ENCODE results near the gene EPS8L3.
A peak's percentile ranks its signal among the peaks of the same experiment; 100 is the strongest.
"Not testable (repeated sequence)": the region's sequence is repeated elsewhere in the genome, so short reads cannot be mapped to it uniquely, and the experiment has no call there.

Gene EPS8L3

GRCh38 chr1:109780982-109781381, 17.3 kb upstream of the EPS8L3 start:
- DNase-seq (ENCODE audit: low read depth in 1 of 2, low spot score in 1 of 2), result no peak

GRCh38 chr1:109777980-109778625, 14.4 kb upstream of the EPS8L3 start:
- no peak for DNase-seq (ENCODE audit: low read depth in 1 of 2, low spot score in 1 of 2)

GRCh38 chr1:109777436-109777835, 13.7 kb upstream of the EPS8L3 start:
- no peak for DNase-seq (ENCODE audit: low read depth in 1 of 2, low spot score in 1 of 2)

GRCh38 chr1:109776911-109777310, 13.2 kb upstream of the EPS8L3 start:
- peak; percentile 49 to 61 for DNase-seq (ENCODE audit: low read depth in 1 of 2, low spot score in 1 of 2)

DNA sequence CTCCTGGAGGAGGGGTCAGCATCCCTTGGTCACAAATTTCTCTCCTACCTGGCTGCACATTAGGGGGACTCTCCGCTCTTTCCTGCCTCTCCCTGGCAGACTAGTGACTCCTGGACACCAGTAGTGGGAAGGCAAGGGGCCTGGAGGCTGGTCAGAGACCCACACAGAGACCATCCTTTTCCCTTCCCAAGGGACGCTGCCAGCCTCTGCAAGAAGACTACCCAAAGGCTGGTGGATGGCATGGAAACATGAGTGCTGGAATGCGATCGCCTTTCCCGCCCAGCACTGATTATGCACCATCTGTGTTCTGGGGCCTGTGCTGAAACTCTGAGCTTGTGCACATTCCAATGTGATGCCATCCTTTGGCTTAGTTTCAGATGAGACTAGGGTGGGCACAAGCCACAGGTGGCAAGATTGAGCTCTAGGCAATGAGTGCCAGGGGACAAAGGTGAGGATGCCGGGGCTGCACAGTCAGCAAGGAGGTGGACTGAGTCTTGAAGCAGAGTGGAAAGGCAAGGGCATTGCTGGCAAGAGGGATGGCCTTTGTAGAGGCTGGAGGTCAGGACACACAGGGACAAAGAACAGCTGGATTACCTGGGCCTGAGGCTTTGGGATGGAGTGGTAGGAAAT, 12.6 kb upstream of the EPS8L3 start:
- DNase-seq (ENCODE audit: low read depth in 1 of 2, low spot score in 1 of 2), result no peak

DNA sequence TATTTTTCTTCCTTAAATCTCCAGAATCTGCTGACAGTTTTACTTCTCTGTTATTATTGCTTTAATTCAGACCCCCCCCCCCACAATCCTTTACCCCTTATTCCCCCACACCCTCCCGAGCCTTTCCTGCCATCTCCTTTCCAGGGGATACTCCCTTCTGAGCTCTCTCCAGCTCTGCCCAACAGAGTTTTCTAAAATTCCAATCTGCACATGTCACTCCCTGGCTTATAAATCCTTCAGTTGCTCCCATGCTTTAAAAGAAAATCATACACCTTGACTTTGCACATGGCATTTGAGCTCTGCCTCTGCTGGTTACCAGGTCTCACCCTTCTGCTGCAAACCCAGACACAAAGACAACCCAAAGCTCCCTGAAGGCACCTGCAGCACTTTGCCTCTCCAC, 11.7 kb upstream of the EPS8L3 start:
- DNase-seq (ENCODE audit: low read depth in 1 of 2, low spot score in 1 of 2), result no peak

GRCh38 chr1:109773900-109774485, 10.3 kb upstream of the EPS8L3 start:
- DNase-seq (ENCODE audit: low read depth in 1 of 2, low spot score in 1 of 2), result no peak

DNA sequence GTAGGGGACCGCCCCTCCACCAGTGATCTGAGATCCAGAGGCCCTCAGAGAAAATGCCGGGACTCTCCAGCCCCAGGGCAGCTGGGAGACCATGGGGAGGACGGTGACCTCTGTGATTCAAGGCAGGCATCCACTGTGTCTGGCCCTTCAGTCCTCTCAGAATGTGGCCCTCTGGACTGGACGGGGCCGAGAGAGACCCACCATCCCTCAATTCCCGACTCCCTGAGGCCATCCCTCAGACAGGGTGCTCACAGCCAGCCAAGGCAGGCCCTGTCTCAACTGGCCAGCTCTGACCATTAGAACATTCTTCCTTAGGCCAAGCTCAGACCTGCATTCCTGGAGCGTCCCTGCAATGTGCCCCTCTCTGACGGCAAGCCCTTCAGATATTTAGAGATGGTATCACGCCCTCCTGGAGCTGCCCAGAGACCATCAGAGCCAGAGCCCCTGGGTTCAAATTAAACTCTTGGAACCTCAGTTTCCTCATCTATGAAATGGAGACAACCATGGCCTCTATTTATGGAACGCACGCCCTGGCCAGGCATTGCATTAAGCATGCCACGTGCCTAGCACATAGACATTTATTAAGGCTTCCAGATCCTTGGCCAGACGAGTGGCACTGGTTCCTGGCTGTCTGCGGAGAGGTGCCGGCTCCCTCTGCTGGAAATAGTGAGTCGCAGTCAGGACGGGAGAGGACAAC, 9.6 kb upstream of the EPS8L3 start:
- peak; percentile 32 to 41 for DNase-seq (ENCODE audit: low read depth in 1 of 2, low spot score in 1 of 2)

- DNase-seq (ENCODE audit: low read depth in 1 of 2, low spot score in 1 of 2), result no peak
These were observed 9.0 kb upstream of the EPS8L3 start for GRCh38 chr1:109772658-109773202.

GRCh38 chr1:109771712-109772657, 8.3 kb upstream of the EPS8L3 start:
- no peak for DNase-seq (ENCODE audit: low read depth in 1 of 2, low spot score in 1 of 2)

- no peak for DNase-seq (ENCODE audit: low read depth in 1 of 2, low spot score in 1 of 2)
These were observed 6.8 kb upstream of the EPS8L3 start for GRCh38 chr1:109770331-109771095.

GRCh38 chr1:109769330-109770078, 5.8 kb upstream of the EPS8L3 start:
- no peak for DNase-seq (ENCODE audit: low read depth in 1 of 2, low spot score in 1 of 2)

GRCh38 chr1:109768820-109769219, 5.1 kb upstream of the EPS8L3 start:
- no peak for DNase-seq (ENCODE audit: low read depth in 1 of 2, low spot score in 1 of 2)

DNA sequence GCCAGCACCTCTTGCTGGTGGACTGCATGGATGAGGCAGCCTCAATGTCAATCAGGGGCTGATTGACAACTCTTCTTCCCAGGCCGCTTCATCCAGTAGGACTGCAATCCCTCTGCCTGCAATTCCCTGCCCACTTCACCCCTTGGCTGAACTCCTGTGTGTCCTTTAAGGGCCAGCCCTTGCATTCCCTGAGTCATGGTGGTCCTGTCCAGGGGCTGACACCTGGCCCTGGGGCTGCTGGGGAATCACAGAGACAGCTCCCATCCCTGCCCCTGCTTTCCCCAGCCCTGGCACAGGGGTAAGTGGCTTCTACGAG, 4.6 kb upstream of the EPS8L3 start:
- DNase-seq (ENCODE audit: low read depth in 1 of 2, low spot score in 1 of 2), result no peak

DNA sequence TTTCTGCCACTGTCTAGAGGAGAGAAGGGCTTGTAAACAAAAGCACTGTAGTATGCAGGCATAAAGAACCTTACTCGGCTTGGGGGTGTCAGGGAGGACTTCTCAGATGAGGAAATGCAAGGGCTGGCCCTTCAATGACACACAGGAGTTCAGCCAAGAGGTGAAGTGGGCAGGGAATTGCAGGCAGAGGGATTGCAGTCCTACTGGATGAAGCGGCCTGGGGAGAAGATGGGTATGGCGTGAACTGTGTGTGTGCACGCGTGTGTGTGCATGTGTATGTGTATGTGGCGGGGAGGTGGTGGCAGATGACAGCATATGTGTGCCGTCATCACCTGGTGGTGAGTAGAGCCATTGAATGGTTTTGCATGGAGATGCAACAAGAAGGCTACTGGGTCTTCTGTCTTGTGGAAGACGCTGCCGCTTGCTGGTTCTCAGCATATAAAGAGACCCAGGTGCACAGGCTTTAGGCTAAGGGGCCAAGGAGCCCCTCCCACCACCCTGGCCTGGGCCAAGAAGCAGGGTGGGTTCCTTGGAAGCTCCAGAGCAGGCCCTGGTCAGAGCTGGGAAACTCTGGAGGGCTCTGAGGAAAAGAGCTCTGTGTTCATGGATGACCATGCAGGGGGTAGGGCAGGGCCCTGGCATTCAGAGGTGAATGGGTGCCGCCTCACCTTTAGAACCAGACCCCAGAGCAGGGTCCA, 4.1 kb upstream of the EPS8L3 start:
- no peak for DNase-seq (ENCODE audit: low read depth in 1 of 2, low spot score in 1 of 2)

DNA sequence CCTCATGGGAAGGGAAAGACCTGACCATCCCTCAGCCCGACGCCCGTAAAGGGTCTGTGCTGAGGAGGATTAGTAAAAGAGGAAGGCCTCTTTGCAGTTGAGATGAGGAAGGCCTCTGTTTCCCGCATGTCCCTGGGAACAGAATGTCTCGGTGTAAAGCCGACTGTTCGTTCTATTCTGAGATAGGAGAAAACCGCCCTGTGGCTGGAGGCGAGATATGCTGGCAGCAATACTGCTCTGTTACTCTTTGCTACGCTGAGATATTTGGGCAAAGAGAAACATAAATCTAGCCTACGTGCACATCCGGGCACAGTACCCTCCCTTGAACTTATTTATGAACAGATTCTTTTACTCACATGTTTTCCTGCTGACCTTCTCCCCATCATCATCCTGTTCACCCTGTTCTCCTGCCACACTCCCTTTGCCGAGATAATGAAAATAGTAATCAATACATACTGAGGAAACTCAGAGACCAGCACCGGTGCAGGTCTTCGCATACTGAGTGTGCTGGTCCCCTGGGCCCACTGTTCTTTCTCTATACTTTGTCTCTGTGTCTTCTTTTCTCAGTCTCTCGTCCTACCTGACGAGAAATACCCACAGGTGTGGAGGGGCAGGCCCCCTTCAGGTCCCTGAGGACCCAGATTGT, 3.4 kb upstream of the EPS8L3 start:
- not testable (repeated sequence) for DNase-seq (ENCODE audit: low read depth in 1 of 2, low spot score in 1 of 2)

DNA sequence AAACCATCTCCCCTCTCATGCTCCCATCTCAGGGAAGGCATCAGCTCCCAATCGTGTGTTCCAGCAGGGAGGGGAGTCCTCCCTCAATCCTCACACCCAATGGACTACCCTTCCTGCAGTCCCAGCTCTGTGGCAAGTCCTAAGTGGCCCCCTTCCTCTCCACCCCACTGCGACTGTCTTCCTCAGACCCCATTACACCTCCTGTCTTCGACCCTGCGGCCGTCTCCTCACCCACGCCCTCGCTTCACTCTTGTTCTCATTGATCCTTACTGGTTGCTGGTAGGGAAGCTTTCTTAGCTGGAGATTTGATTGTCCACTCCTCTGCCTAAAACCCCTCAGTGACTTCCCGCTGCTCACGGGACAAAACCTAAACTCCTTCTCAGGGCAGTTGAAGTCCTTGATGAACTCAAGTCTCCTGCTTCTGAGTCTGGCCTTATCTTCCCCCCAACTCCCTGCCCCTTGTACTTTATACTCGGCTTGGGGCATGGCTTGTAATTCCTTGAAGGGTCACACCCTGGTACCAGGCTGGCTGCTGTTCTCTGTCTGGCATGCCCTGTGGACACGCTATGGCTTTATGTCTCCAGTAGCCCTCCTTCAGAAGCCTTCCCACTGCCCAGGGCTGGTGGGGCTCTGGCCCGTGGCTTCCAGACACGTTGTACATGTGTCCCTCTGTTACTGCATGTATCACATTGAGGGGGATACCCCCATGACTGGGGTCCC, 2.3 kb upstream of the EPS8L3 start:
- peak in 1 of 2 donors; percentile 1 for DNase-seq (ENCODE audit: low read depth in 1 of 2, low spot score in 1 of 2)

DNA sequence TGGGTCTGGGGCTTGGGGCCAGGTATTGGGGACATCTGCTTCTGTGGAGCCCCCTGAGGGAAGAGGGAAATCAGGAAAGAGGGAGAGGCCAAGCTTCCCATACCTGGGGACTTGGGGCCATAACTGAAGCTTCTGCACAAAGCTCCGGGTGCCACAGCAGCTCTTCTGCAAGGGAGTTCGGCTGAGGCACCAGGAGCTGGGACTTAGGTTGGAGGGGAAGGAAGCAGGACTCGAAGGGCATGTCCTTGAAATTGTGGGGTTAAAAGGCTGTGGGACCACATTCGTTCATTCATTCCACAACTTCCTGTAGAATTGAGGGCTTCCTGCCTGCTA, 1.7 kb upstream of the EPS8L3 start:
- no peak for DNase-seq (ENCODE audit: low read depth in 1 of 2, low spot score in 1 of 2)

Measured in activated T-helper 1 cell treated with anti-CD3 and anti-CD28 coated beads, Interleukin-2, amount 50 U/mL, for 16 hours (primary cell).